MM.1S (cell line): Measurements from ENCODE around the gene POLE.

Source experiments
- DNase-seq: peaks from one replicate; pipeline ENCODE4 v3.0.0-alpha.2; 2015
- H2AFZ ChIP-seq: fragments of 300-600 bp; sonication (generic); 2 replicates; pipeline ENCODE4 v1.6.0; 2016; ENCODE audit warnings: antibody characterized with exemption, low read length
- H3F3A ChIP-seq: fragments of 300-600 bp; sonication (generic); 2 replicates; pipeline ENCODE4 v1.6.1; 2016; ENCODE audit warnings: mild to moderate bottlenecking, antibody characterized with exemption, low read length, moderate library complexity, mixed read lengths; ENCODE audit not compliant: insufficient read depth
- H3K27ac ChIP-seq: fragments of 300-600 bp; sonication (generic); 2 replicates; pipeline ENCODE4 v1.5.1; 2016; ENCODE audit warnings: mild to moderate bottlenecking, low read length
- H3K27me3 ChIP-seq: fragments of 300-600 bp; sonication (generic); replicated peaks from 2 replicates; pipeline ENCODE4 v1.6.0; 2016; ENCODE audit warnings: low read length; ENCODE audit not compliant: insufficient read depth
- H3K36me3 ChIP-seq: fragments of 300-600 bp; sonication (generic); replicated peaks from 2 replicates; pipeline ENCODE4 v1.6.1; 2016; ENCODE audit warnings: mild to moderate bottlenecking, low read length, mixed read lengths; ENCODE audit not compliant: insufficient read depth
- H3K4me1 ChIP-seq: fragments of 300-600 bp; sonication (generic); 2 replicates; pipeline ENCODE4 v1.6.1; 2016; ENCODE audit warnings: low read length, mixed read lengths
- H3K4me2 ChIP-seq: fragments of 300-600 bp; sonication (generic); 2 replicates; pipeline ENCODE4 v1.6.0; 2016; ENCODE audit warnings: low read depth, low read length
- H3K4me3 ChIP-seq: fragments of 300-600 bp; sonication (generic); 2 replicates; pipeline ENCODE4 v1.5.1; 2016; ENCODE audit warnings: low read length, mixed read lengths
- H3K79me2 ChIP-seq: fragments of 300-600 bp; sonication (generic); 2 replicates; pipeline ENCODE4 v1.6.1; 2016; ENCODE audit warnings: mixed run types, low read length, mixed read lengths
- H3K9ac ChIP-seq: fragments of 300-600 bp; sonication (generic); 2 replicates; pipeline ENCODE4 v1.6.1; 2016; ENCODE audit warnings: low read length, mixed read lengths
- H3K9me2 ChIP-seq: fragments of 300-600 bp; sonication (generic); replicated peaks from 2 replicates; pipeline ENCODE4 v1.6.1; 2016; ENCODE audit warnings: mild to moderate bottlenecking, low read length, mixed read lengths; ENCODE audit not compliant: insufficient read depth
- H3K9me3 ChIP-seq: fragments of 300-600 bp; sonication (generic); replicated peaks from 2 replicates; pipeline ENCODE4 v1.6.1; 2016; ENCODE audit warnings: mild to moderate bottlenecking, low read length, mixed read lengths; ENCODE audit not compliant: insufficient read depth
- H4K20me1 ChIP-seq: fragments of 300-600 bp; sonication (generic); 2 replicates; pipeline ENCODE4 v1.6.1; 2016; ENCODE audit warnings: mild to moderate bottlenecking, low read length, moderate library complexity, mixed read lengths; ENCODE audit not compliant: insufficient read depth
- CTCF ChIP-seq: fragments of 300-600 bp; sonication (generic); IDR thresholded peaks from 2 replicates; pipeline ENCODE4 v1.5.1; 2016; ENCODE audit warnings: antibody characterized with exemption, low read length, mixed read lengths
- EZH2 ChIP-seq: fragments of 300-600 bp; sonication (generic); optimal IDR thresholded peaks from 2 replicates; pipeline ENCODE3; 2017; ENCODE audit warnings: low read depth, mild to moderate bottlenecking, antibody characterized with exemption, low read length, mixed read lengths
- EZH2phosphoT487 ChIP-seq: fragments of 300-600 bp; sonication (generic); IDR thresholded peaks from 2 replicates; pipeline ENCODE4 v1.6.1; 2018; ENCODE audit warnings: antibody characterized with exemption, low read length

The POLE gene

DNA sequence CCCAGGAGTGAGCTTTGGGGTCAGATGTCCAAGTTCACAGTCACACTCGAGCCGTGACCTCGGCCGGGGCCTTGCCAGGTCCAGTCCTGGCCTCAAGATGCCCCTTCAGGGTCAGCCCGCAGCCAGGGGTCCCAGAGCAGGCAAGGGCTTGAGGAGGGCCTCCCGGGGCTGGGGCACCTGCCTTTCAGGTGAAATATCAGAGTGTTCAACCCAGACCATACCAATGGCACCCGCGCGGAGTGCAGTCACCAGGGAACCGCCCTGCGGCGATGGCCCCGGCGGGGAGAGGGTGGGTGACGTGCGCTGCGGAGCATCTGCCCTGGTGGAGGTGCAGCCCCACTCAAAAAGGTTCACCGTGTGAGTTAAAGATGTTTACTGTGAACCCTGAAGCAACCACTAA is 93.6 kb downstream of the POLE start:
- H3K27ac ChIP-seq = no peak overlapping the region
- no peaks in the 10 kb centered on the region for H4K20me1 ChIP-seq
- TF ChIP-seq CTCF (no peak), EZH2phosphoT487 (no peak), EZH2 (no peak)
- no peak overlapping the region for H3K9ac ChIP-seq
- no peak for DNase-seq
- no peaks in the 10 kb centered on the region for H3K9me3 ChIP-seq
- H3K4me3 ChIP-seq = no peak overlapping the region
- H3K79me2 ChIP-seq = no peaks in the 10 kb centered on the region
- peaks cover 10% of the 10 kb centered on the region for H3K27me3 ChIP-seq
- peak overlapping the region; percentile 37; the same call in 1 of the 2 replicates for H3K4me2 ChIP-seq
- H3F3A ChIP-seq = no peaks in the 10 kb centered on the region
- no peak overlapping the region for H2AFZ ChIP-seq
- no peaks in the 10 kb centered on the region for H3K4me1 ChIP-seq
- H3K36me3 ChIP-seq = no peaks in the 10 kb centered on the region
- H3K9me2 ChIP-seq = no peaks in the 10 kb centered on the region

- Histone ChIP-seq H3K79me2 (no peaks in the 10 kb centered on the region), H3K27ac (no peak overlapping the region), H3F3A (no peaks in the 10 kb centered on the region), H3K4me2 (no peak overlapping the region), H3K4me1 (no peaks in the 10 kb centered on the region), H3K9me3 (no peaks in the 10 kb centered on the region), H3K27me3 (peaks cover 10% of the 10 kb centered on the region), H4K20me1 (no peaks in the 10 kb centered on the region), H3K36me3 (no peaks in the 10 kb centered on the region), H3K4me3 (no peak overlapping the region), H3K9me2 (no peaks in the 10 kb centered on the region), H2AFZ (no peak overlapping the region), H3K9ac (no peak overlapping the region)
- DNase-seq = no peak
- TF ChIP-seq EZH2phosphoT487 (no peak), CTCF (no peak), EZH2 (no peak)
Measured at GRCh38 chr12:132593071-132593470, 94.1 kb downstream of the POLE start.

DNA sequence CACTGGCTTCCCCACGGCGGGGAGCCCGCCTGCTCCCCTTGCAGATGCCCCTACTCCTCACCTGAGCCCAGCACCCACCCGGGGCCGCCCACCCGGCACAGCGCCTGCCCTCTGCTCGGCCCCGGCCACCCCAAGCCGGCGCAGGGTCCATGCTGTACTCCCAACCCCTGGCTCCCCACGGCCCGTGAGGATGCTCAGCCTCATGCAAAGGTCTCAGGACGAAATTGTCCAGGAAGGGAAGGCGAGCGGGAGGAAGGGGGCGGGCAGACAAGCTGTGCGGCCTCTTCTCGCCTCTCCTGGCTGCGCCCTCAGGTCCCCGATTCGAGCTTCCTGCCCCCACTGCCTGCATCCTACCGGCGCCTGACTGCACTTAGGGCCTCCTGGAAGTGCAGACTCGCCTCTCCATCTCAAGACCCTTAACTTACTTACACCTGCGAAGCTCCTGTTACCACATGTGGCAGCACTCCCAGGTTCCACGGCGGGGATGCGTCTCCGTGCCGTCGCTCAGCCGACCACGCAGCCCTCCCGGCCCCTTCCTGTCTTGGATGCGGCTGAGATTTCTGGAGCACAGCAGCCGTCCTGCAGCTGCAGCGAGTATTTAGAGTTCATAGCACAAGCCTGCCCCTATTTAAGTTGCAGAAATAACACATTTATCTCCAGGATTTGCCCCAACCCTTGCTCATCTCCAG is 94.7 kb downstream of the POLE start:
- DNase-seq = no peak

More for the DNA sequence above, 94.7 kb downstream of the POLE start:
- TF ChIP-seq EZH2phosphoT487 = no peak
- no peak for TF ChIP-seq EZH2
- no peak for TF ChIP-seq CTCF
- Histone ChIP-seq H3K27ac (no peak overlapping the region), H2AFZ (no peak overlapping the region), H3K9me2 (no peaks in the 10 kb centered on the region), H3K27me3 (peaks cover 9% of the 10 kb centered on the region), H3K9me3 (no peaks in the 10 kb centered on the region), H3K4me1 (no peaks in the 10 kb centered on the region), H3K36me3 (no peaks in the 10 kb centered on the region), H3K4me2 (no peak overlapping the region), H3K79me2 (no peaks in the 10 kb centered on the region), H3K9ac (no peak overlapping the region), H3K4me3 (no peak overlapping the region), H4K20me1 (no peaks in the 10 kb centered on the region), H3F3A (no peaks in the 10 kb centered on the region)
